PC-9 (cell line): Measurements from ENCODE around the gene SLC30A1. TPM values are rescaled to one million over a fixed set of nuclear protein-coding genes. Genes with fewer than 3 reads are reported as not detected.

ENCODE experiments used
- BruUV-seq: library from RNA; stranded (reverse); fragments of 400-500 nt; replicated peaks from 2 replicates; lab custom pipeline; 2021; lab: Mats Ljungman, UMichigan
- CTCF ChIA-PET: fragments of 300-600 bp; sonication (Branson Sonifier 250); formaldehyde crosslinking; loops from one replicate; lab custom pipeline; 2022; ENCODE audit warnings: antibody characterized with exemption; lab: Charles Lee
- POLR2A ChIA-PET: fragments of 300-600 bp; sonication (Branson Sonifier 250); formaldehyde crosslinking; loops from one replicate; lab custom pipeline; 2022; ENCODE audit warnings: antibody characterized with exemption; ENCODE audit not compliant: unreplicated experiment; lab: Charles Lee
- DNase-seq, 2 experiments: peaks; one replicate each; pipeline versions ENCODE4 v3.0.0 to v3.0.0-alpha.2; 2015 to 2022; ENCODE audit warnings: mixed read lengths in 1 of 2
- H2AFZ ChIP-seq: fragments of 200-600 bp; sonication (generic); 2 replicates; pipeline ENCODE4 v1.8.1; 2017; ENCODE audit warnings: antibody characterized with exemption
- H3F3A ChIP-seq: fragments of 200-600 bp; sonication (generic); 2 replicates; pipeline ENCODE4 v1.8.1; 2017; ENCODE audit warnings: antibody characterized with exemption, mild to moderate bottlenecking, low read depth; ENCODE audit not compliant: insufficient read depth
- H3K27ac ChIP-seq: fragments of 200-600 bp; sonication (generic); 2 replicates; pipeline ENCODE4 v1.6.1; 2016; ENCODE audit warnings: mixed run types
- H3K27me3 ChIP-seq: fragments of 200-600 bp; sonication (generic); 2 replicates; pipeline ENCODE4 v1.6.1; 2016; ENCODE audit warnings: low read depth, mixed run types; ENCODE audit not compliant: insufficient read depth
- H3K36me3 ChIP-seq: fragments of 200-600 bp; sonication (generic); 2 replicates; pipeline ENCODE4 v1.6.1; 2016; ENCODE audit warnings: low read depth, mixed run types
- H3K4me1 ChIP-seq: fragments of 200-600 bp; sonication (generic); replicated peaks from 2 replicates; pipeline ENCODE4 v1.6.1; 2016; ENCODE audit warnings: mixed run types; ENCODE audit not compliant: insufficient read depth
- H3K4me2 ChIP-seq: fragments of 200-600 bp; sonication (generic); 2 replicates; pipeline ENCODE4 v1.6.1; 2017; ENCODE audit warnings: mixed run types
- H3K4me3 ChIP-seq: fragments of 200-600 bp; sonication (generic); 2 replicates; pipeline ENCODE4 v1.6.1; 2016; ENCODE audit warnings: mixed run types
- H3K79me2 ChIP-seq: fragments of 200-600 bp; sonication (generic); 2 replicates; pipeline ENCODE4 v1.6.1; 2017; ENCODE audit warnings: low read depth, mixed run types
- H3K9me2 ChIP-seq: fragments of 200-600 bp; sonication (generic); 2 replicates; pipeline ENCODE4 v1.8.1; 2017; ENCODE audit warnings: mild to moderate bottlenecking; ENCODE audit not compliant: insufficient read depth
- H3K9me3 ChIP-seq: fragments of 200-600 bp; sonication (generic); 2 replicates; pipeline ENCODE4 v1.8.1; 2016; ENCODE audit warnings: low read depth; ENCODE audit not compliant: insufficient read depth
- H4K20me1 ChIP-seq: fragments of 200-600 bp; sonication (generic); 2 replicates; pipeline ENCODE4 v1.8.1; 2017; ENCODE audit not compliant: insufficient read depth
- EZH2 ChIP-seq: fragments of 200-600 bp; sonication (generic); IDR thresholded peaks from 2 replicates; pipeline ENCODE4 v1.8.0; 2017; ENCODE audit warnings: antibody characterized with exemption, low read depth
- intact Hi-C: fragments of 100-400 bp; cut with micrococcal nuclease; formaldehyde crosslinking; loops from one replicate; pipeline ENCODE4 v1.10.0; 2022; ENCODE audit not compliant: unreplicated experiment
- total RNA-seq: library from RNA; stranded (reverse); gene quantifications from 2 replicates; pipeline ENCODE4 v1.2.3, GENCODE V29; 2021
- TF ChIP-seq, protein P1 (sequence below): fragments of 200-600 bp; sonication (generic); conservative IDR thresholded peaks from 2 replicates; pipeline ENCODE4 v1.6.1; 2017; ENCODE audit warnings: mixed run types, antibody characterized with exemption, mild to moderate bottlenecking, moderate library complexity

The SLC30A1 gene
- total RNA-seq, 1 experiment from 2014 or later: 27.6 TPM

DNA sequence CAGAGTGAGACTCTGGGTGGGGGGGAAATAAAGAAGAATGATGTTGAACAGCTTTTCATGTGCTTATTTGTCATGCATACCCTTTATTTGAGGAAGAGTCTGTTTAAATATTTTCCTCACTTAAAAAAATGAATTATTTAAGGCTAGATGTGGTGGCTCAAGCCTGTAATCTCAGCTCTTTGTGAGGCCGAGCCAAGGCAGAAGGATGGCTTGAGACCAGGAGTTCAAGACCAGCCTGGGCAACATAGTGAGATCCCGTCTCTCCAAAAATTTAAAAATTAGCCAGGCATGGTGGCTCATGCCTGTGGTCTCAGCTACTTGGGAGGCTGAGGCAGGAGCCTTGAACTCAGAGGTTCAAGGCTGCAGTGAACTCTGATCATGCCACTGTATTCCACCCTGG lies 25.4 kb downstream of the SLC30A1 start:
- no peaks in the 10 kb centered on the region for H4K20me1 ChIP-seq
- DNase-seq: no peak
- no peaks in the 10 kb centered on the region for H3K9me2 ChIP-seq
- H3K27ac ChIP-seq: 0 out of 2 replicates have a peak overlapping the region, but pooled peaks have one; percentile 84
- ChIA-PET CTCF (no interaction called here), POLR2A (no interaction called here)
- TF ChIP-seq EZH2: no peak
- TF ChIP-seq, protein P1, sequence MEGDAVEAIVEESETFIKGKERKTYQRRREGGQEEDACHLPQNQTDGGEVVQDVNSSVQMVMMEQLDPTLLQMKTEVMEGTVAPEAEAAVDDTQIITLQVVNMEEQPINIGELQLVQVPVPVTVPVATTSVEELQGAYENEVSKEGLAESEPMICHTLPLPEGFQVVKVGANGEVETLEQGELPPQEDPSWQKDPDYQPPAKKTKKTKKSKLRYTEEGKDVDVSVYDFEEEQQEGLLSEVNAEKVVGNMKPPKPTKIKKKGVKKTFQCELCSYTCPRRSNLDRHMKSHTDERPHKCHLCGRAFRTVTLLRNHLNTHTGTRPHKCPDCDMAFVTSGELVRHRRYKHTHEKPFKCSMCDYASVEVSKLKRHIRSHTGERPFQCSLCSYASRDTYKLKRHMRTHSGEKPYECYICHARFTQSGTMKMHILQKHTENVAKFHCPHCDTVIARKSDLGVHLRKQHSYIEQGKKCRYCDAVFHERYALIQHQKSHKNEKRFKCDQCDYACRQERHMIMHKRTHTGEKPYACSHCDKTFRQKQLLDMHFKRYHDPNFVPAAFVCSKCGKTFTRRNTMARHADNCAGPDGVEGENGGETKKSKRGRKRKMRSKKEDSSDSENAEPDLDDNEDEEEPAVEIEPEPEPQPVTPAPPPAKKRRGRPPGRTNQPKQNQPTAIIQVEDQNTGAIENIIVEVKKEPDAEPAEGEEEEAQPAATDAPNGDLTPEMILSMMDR: no peak
- no peaks in the 10 kb centered on the region for H3K27me3 ChIP-seq
- H3F3A ChIP-seq: peaks cover 38% of the 10 kb centered on the region
- no peak overlapping the region for H2AFZ ChIP-seq
- H3K9me3 ChIP-seq: no peaks in the 10 kb centered on the region
- BruUV-seq: no TSS peak
- H3K4me3 ChIP-seq: no peak overlapping the region
- H3K79me2 ChIP-seq: no peaks in the 10 kb centered on the region
- intact Hi-C loops: no loop called here
- peaks cover 58% of the 10 kb centered on the region for H3K4me1 ChIP-seq
- no peaks in the 10 kb centered on the region for H3K36me3 ChIP-seq
- no peak overlapping the region for H3K4me2 ChIP-seq

DNA sequence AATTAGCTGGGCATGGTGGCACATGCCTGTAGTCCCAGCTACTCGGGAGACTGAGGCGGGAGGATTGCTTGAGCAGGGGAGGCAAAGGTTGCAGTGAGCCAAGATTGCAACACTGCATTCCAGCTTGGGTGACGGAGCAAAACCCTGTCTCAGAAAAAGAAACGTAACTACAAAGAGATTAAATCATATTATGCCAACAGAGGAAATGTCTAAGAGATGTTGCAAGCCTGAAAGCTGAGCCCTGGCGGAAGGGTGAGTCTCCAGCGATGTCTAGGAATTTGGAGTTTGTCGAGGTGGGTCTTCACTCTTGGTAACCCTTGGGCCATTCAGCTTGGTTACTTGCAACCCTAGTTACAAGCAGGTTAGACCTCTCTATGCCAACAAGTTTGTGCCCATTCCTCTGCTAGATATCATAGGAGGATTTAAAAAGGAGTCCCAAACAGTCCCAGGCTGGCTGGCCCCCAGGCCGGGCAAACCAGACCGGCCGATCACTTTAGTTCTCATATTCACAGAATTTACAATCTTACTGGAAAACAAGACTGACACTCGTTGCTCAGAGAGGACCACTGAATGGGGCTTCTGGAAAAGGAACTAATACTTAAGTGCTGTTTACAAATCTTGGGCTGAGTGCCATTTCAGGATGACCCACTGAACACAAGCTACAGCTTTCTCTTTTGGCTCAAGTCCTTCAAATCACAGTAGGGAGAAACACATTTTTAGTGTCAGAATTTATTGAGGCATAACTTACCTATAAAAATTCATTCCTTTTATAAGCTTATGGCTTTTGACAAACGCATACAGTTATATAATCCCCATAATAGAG lies 27.1 kb downstream of the SLC30A1 start:
- intact Hi-C loops: loop anchor here (1.0 kb wide), 2 partner anchors 25 to 37 kb away; no protein-coding TSS in a partner anchor
- peak overlapping the region; percentile 67 for H3K4me2 ChIP-seq
- H3K27me3 ChIP-seq: no peaks in the 10 kb centered on the region
- no peaks in the 10 kb centered on the region for H3K9me2 ChIP-seq
- TSS peak; percentile 93 for BruUV-seq
- H3K36me3 ChIP-seq: no peaks in the 10 kb centered on the region
- H3K9me3 ChIP-seq: no peaks in the 10 kb centered on the region
- no peaks in the 10 kb centered on the region for H3K79me2 ChIP-seq
- DNase-seq: peak; percentile 86 to 97
- no peaks in the 10 kb centered on the region for H4K20me1 ChIP-seq
- H2AFZ ChIP-seq: peak overlapping the region; percentile 50
- peak overlapping the region; percentile 84 for H3K27ac ChIP-seq
- H3F3A ChIP-seq: peaks cover 55% of the 10 kb centered on the region
- H3K4me3 ChIP-seq: peak overlapping the region; percentile 35; the same call in 1 of the 2 replicates
- TF ChIP-seq, protein P1: no peak
- TF ChIP-seq EZH2: no peak
- ChIA-PET CTCF (interaction anchor here (0.7 to 1.1 kb wide), 3 partner anchors 9 to 37 kb away, joined by 4 to 7 read pairs (median 4); no protein-coding TSS in a partner anchor), POLR2A (interaction anchor here (0.5 to 0.8 kb wide), 5 partner anchors 24 to 1656 kb away, joined by 3 to 7 read pairs (median 5); no protein-coding TSS in a partner anchor)
- H3K4me1 ChIP-seq: peaks cover 75% of the 10 kb centered on the region

DNA sequence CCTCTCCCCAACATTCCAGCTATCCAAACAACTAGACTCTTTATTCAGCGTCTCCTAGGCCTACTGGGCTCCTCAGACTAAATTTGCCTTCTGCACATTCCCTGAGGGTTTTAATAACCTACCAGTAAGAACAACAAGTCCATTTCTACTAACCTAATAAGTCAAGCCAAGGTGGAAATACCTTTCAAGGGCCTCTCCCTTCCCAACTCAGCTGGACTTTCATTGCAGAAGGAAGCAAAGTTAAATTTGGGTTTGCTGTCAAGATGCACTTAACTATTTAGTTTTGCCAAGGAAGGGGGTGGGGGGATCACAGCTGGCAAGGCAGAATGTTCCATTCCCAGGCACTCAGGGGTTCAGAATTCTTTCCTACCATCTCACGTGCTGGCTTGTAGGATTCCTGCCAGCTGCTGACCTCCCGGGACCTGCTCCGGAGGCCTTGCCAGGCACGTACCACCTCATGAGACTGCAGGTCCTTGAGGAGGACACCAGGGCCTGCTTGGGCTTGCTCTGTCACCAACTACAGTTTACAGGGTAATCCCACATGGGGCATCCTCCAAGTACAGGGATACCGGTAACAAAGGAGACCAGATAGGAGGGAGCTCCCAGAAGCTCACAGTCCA lies 29.8 kb downstream of the SLC30A1 start:
- POLR2A ChIA-PET: interaction anchor here (0.5 to 1.4 kb wide), 3 partner anchors 32 to 1641 kb away, joined by 3 to 6 read pairs (median 6); no protein-coding TSS in a partner anchor
- BruUV-seq: no TSS peak
- no peaks in the 10 kb centered on the region for H4K20me1 ChIP-seq
- peak overlapping the region; percentile 71 for H3K27ac ChIP-seq
- CTCF ChIA-PET: interaction anchor here (0.6 kb wide), 1 partner anchor 506 kb away, joined by 10 read pairs; no protein-coding TSS in a partner anchor
- intact Hi-C loops: no loop called here
- no peaks in the 10 kb centered on the region for H3K79me2 ChIP-seq
- peaks cover 56% of the 10 kb centered on the region for H3F3A ChIP-seq
- TF ChIP-seq EZH2: no peak
- TF ChIP-seq, protein P1: no peak
- DNase-seq: peak in 1 of 2 experiments; percentile 58
- H3K4me2 ChIP-seq: peak overlapping the region; percentile 58
- H3K36me3 ChIP-seq: no peaks in the 10 kb centered on the region
- H3K4me3 ChIP-seq: no peak overlapping the region; the same call in 1 of the 2 replicates
- peaks cover 74% of the 10 kb centered on the region for H3K4me1 ChIP-seq
- no peaks in the 10 kb centered on the region for H3K9me2 ChIP-seq
- no peaks in the 10 kb centered on the region for H3K27me3 ChIP-seq
- no peaks in the 10 kb centered on the region for H3K9me3 ChIP-seq
- H2AFZ ChIP-seq: no peak overlapping the region; the same call in 1 of the 2 replicates
